GM12878 (cell line): Measurements from ENCODE around the gene NSG1. TPM values are rescaled to one million over a fixed set of nuclear protein-coding genes. Genes with fewer than 3 reads are reported as not detected.

Source experiments
- ATAC-seq: fragments of 200-7000 bp; cut with Tn5 transposase; 3 replicates; pipeline ENCODE4 v1.9.1; 2020; ENCODE audit warnings: mild to moderate bottlenecking, moderate library complexity
- BruUV-seq: library from RNA; stranded (reverse); fragments of 400-500 nt; replicated peaks from 2 replicates; lab custom pipeline; 2021; lab: Mats Ljungman, UMichigan
- CTCF ChIA-PET: fragments of 300-600 bp; sonication (Branson Sonifier 250); formaldehyde crosslinking; extraction: SDS; loops from one replicate; lab custom pipeline; 2021; ENCODE audit warnings: inconsistent platforms; lab: Yijun Ruan, JAX
- POLR2A ChIA-PET: fragments of 350-600 bp; formaldehyde crosslinking; extraction: SDS; loops from one replicate; lab custom pipeline; 2021; ENCODE audit warnings: inconsistent platforms; lab: Charles Lee
- RAD21 ChIA-PET: fragments of 300-600 bp; sonication (Branson Sonifier 250); formaldehyde crosslinking; loops from one replicate; lab custom pipeline; 2023; ENCODE audit warnings: antibody characterized with exemption; ENCODE audit not compliant: unreplicated experiment; lab: Charles Lee
- SMC1A ChIA-PET: fragments of 300-600 bp; sonication (Branson Sonifier 250); formaldehyde crosslinking; loops from one replicate; lab custom pipeline; 2023; ENCODE audit not compliant: unreplicated experiment, uncharacterized antibody; lab: Charles Lee
- DNase-seq: peaks from one replicate; pipeline ENCODE4 v3.0.0-alpha.2; 2011; ENCODE audit warnings: low read depth, low spot score
- FAIRE-seq: peaks from 3 replicates; lab custom pipeline; 2011; peaks lifted over from hg19 to GRCh38; lab: Jason Lieb, UNC
- H2AFZ ChIP-seq: 2 replicates; pipeline ENCODE4 v1.6.0; 2011; ENCODE audit warnings: low read depth, low read length, control low read depth; ENCODE audit not compliant: control insufficient read depth
- H3K27ac ChIP-seq: 2 replicates; pipeline ENCODE4 v1.5.1; 2011; ENCODE audit warnings: control low read depth; ENCODE audit not compliant: control insufficient read depth, insufficient read depth
- H3K27me3 ChIP-seq, 2 experiments: replicated peaks in 1 of 2; 2 replicates each; pipeline versions ENCODE4 v1.6.0 to v1.6.1; 2011; ENCODE audit warnings: low read length in 1 of 2; ENCODE audit not compliant: control insufficient read depth in 2 of 2, insufficient read depth in 2 of 2
- H3K36me3 ChIP-seq, 2 experiments: 2 replicates each; pipeline ENCODE4 v1.5.1; 2011; ENCODE audit warnings: low read length in 1 of 2; ENCODE audit not compliant: control insufficient read depth in 2 of 2, insufficient read depth in 2 of 2
- H3K4me1 ChIP-seq: 2 replicates; pipeline ENCODE4 v1.6.1; 2011; ENCODE audit warnings: mild to moderate bottlenecking, low read length, moderate library complexity, mixed read lengths; ENCODE audit not compliant: control insufficient read depth, insufficient read depth
- H3K4me2 ChIP-seq: 2 replicates; pipeline ENCODE4 v1.6.0; 2011; ENCODE audit warnings: control low read depth; ENCODE audit not compliant: control insufficient read depth, insufficient read depth
- H3K4me3 ChIP-seq: fragments of 200-600 bp; sonication (generic); 2 replicates; pipeline ENCODE4 v1.5.1; 2016
- H3K79me2 ChIP-seq: 2 replicates; pipeline ENCODE4 v1.6.0; 2011; ENCODE audit warnings: low read length; ENCODE audit not compliant: control insufficient read depth, insufficient read depth
- H3K9ac ChIP-seq: 2 replicates; pipeline ENCODE4 v1.8.0; 2011; ENCODE audit warnings: low read length, control low read depth, mixed read lengths; ENCODE audit not compliant: control insufficient read depth, insufficient read depth
- H3K9me3 ChIP-seq: replicated peaks from 3 replicates; pipeline ENCODE4 v1.5.1; 2011; ENCODE audit warnings: mild to moderate bottlenecking, low read length; ENCODE audit not compliant: control insufficient read depth, insufficient read depth
- H4K20me1 ChIP-seq: 2 replicates; pipeline ENCODE4 v1.6.0; 2011; ENCODE audit not compliant: control insufficient read depth, insufficient read depth
- BHLHE40 ChIP-seq, 2 experiments: fragments of 450-650 bp in 1 of 2; IDR thresholded peaks; 2 replicates each; pipeline ENCODE4 v1.6.1; 2011 to 2017; ENCODE audit warnings: low read depth in 2 of 2, borderline replicate concordance in 1 of 2, improper control_type of control experiment in 1 of 2, low read length in 1 of 2, mild to moderate bottlenecking in 1 of 2
- CBX5 ChIP-seq: sonication (generic); IDR thresholded peaks from 2 replicates; pipeline ENCODE4 v1.6.1; 2016; ENCODE audit warnings: low read depth, moderate library complexity, mild to moderate bottlenecking, inconsistent platforms
- GABPA ChIP-seq: IDR thresholded peaks from 2 replicates; pipeline ENCODE4 v1.6.1; 2014; ENCODE audit warnings: antibody characterized with exemption, low read depth, mild to moderate bottlenecking, inconsistent platforms
- HCFC1 ChIP-seq: fragments of 150-350 bp; IDR thresholded peaks from 2 replicates; pipeline ENCODE4 v1.6.1; 2014; ENCODE audit warnings: low read length
- HDGF ChIP-seq: fragments of 450-650 bp; IDR thresholded peaks from 2 replicates; pipeline ENCODE4 v1.6.1; 2016; ENCODE audit warnings: antibody characterized with exemption
- IKZF2 ChIP-seq, 2 experiments: fragments of 450-650 bp; IDR thresholded peaks; 2 replicates each; pipeline ENCODE4 v1.6.1; 2017; ENCODE audit warnings: mild to moderate bottlenecking in 2 of 2, moderate library complexity in 2 of 2
- NFYB ChIP-seq: IDR thresholded peaks from 2 replicates; pipeline ENCODE4 v1.6.1; 2011; ENCODE audit warnings: low read depth, mild to moderate bottlenecking, low read length, improper control_type of control experiment, moderate library complexity; ENCODE audit not compliant: insufficient read depth
- NRF1 ChIP-seq: conservative IDR thresholded peaks from 2 replicates; pipeline ENCODE4 v1.6.1; 2011; ENCODE audit warnings: mild to moderate bottlenecking, low read depth, low read length, improper control_type of control experiment
- PRDM15 ChIP-seq: fragments of 450-650 bp; formaldehyde crosslinking; IDR thresholded peaks from 2 replicates; pipeline ENCODE4 v1.4.0; 2020; ENCODE audit warnings: mild to moderate bottlenecking, moderate library complexity
- SIX5 ChIP-seq: IDR thresholded peaks from 2 replicates; pipeline ENCODE4 v1.6.1; 2011; ENCODE audit warnings: mild to moderate bottlenecking, low read depth, low read length, moderate library complexity; ENCODE audit not compliant: severe bottlenecking
- SRF ChIP-seq, 2 experiments: IDR thresholded peaks; 2 replicates each; pipeline ENCODE4 v1.6.1; 2011; ENCODE audit warnings: low read depth in 2 of 2, low read length in 2 of 2, mild to moderate bottlenecking in 1 of 2, moderate library complexity in 1 of 2
- TCF3 ChIP-seq: IDR thresholded peaks from 2 replicates; pipeline ENCODE4 v1.6.1; 2012; ENCODE audit warnings: low read depth, mild to moderate bottlenecking, low read length, borderline replicate concordance; ENCODE audit not compliant: insufficient read depth
- ZNF24 ChIP-seq: fragments of 450-650 bp; IDR thresholded peaks from 2 replicates; pipeline ENCODE4 v1.6.1; 2017; ENCODE audit warnings: antibody characterized with exemption, mild to moderate bottlenecking
- WGBS: methylation state at CpG from one replicate; pipeline ENCODE4 v1.1.6; 2016; ENCODE audit warnings: low lambda C conversion rate; ENCODE audit not compliant: insufficient replicate concordance, insufficient coverage; ENCODE audit errors: missing lambda C conversion rate; 5-methylcytosine and 5-hydroxymethylcytosine counted together
- in situ Hi-C: fragments of 300-500 bp; cut with MboI; formaldehyde crosslinking; loops from 9 replicates; pipeline ENCODE4 v1.14.3; 2018; ENCODE audit warnings: mixed read lengths
- intact Hi-C: fragments of 100-400 bp; cut with micrococcal nuclease; formaldehyde crosslinking; loops from one replicate; pipeline ENCODE4 v1.14.2; 2022; ENCODE audit not compliant: unreplicated experiment
- polyA plus RNA-seq, 11 experiments: library from polyadenylated mRNA; depleted of rRNA in 4 of 11; unstranded in 6 of 11; stranded (reverse) in 5 of 11; fragments of >200 nt; fragmentation: Nextera tagmentation in 4 of 11; fragmentation: Illumina TruSeq in 1 of 11; extraction: Ambion mirVana in 4 of 11; extraction: Trizol in 1 of 11; gene quantifications; 1 replicate in 1 of 11; 2 replicates in 10 of 11; pipeline versions ENCODE4 v1.2.1 to v1.2.3, GENCODE V29; 2011 to 2016; ENCODE audit warnings: inconsistent platforms in 2 of 11, missing spikeins in 2 of 11, low read depth in 1 of 11
- total RNA-seq, 4 experiments: library from RNA; depleted of rRNA in 3 of 4; stranded (reverse); fragments of >200 nt in 3 of 4; fragmentation: Illumina TruSeq in 1 of 4; extraction: Trizol in 1 of 4; gene quantifications; 2 replicates each; pipeline versions ENCODE4 v1.2.1 to v1.2.3, GENCODE V29; 2013 to 2021
- TF ChIP-seq, protein P1 (sequence below): fragments of 150-350 bp; IDR thresholded peaks from 2 replicates; pipeline ENCODE4 v1.6.1; 2016; ENCODE audit warnings: low read depth, low read length
- TF ChIP-seq, protein P2 (sequence below), 3 experiments: IDR thresholded peaks in 2 of 3; conservative IDR thresholded peaks in 1 of 3; 2 replicates each; pipeline ENCODE4 v1.5.1; 2011; ENCODE audit warnings: low read depth in 3 of 3, low read length in 3 of 3, mild to moderate bottlenecking in 3 of 3, control low read depth in 2 of 3, moderate library complexity in 2 of 3, inconsistent platforms in 1 of 3, mixed read lengths in 1 of 3; ENCODE audit not compliant: control insufficient read depth in 2 of 3, insufficient read depth in 1 of 3; ENCODE audit errors: extremely low read depth in 1 of 3

NSG1 gene
- total and polyA plus RNA-seq, 10 of the 15 experiments (the other 5 are each of a cell fraction or from before 2014, with no cell fraction given), result 0.03 to 0.19 (median 0.10) TPM; not detected in 5

DNA sequence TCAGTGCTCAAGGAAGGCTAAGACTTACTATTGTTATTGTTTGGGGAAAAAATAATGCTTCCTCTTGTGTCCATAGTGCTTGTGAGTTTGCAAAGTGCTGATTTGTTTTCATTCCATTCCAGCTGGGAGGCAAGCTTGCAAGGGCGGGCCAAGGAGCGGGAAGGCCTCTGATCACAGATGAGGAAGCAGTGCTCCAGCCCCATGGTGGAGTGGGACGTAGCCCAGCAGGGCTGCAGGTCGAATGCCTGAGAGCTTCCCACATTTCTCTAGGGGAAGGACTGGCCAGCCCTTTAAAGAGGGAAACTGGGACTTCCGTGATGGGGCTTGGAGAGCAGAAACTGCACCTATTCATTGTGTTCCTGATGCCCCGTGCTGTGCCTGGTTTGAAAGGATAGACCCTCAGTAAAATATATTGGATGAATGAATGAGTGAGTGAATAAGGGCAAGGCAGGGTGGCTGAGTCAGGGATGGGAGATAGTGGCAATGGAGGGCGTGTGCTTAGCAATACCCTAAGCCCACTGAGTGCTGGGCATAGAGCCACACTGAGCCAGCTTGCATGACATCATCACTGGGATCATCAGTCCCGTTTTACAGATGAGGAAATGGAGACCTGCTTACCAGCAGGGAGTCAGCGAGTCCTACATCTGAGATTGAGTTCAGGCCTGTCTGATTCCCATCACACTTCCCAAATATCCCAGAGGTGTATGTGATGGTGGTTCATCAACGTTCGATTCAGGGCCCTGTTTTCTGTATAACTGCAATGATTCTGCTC is 17.9 kb upstream of the NSG1 start:
- Histone ChIP-seq H3K27ac (no peak overlapping the region), H3K4me3 (no peak overlapping the region), H3K9ac (no peak overlapping the region), H4K20me1 (no peaks in the 10 kb centered on the region), H3K36me3 (no peaks in the 10 kb centered on the region), H3K4me2 (no peak overlapping the region), H3K27me3 (no peaks in the 10 kb centered on the region; a peak in 1 of 4 replicates), H3K4me1 (no peaks in the 10 kb centered on the region), H3K9me3 (no peaks in the 10 kb centered on the region; the same call in 2 of the 3 replicates), H2AFZ (no peak overlapping the region), H3K79me2 (no peaks in the 10 kb centered on the region)
- CTCF ChIA-PET, result no interaction called here
- POLR2A ChIA-PET, result no interaction called here
- RAD21 ChIA-PET, result no interaction called here
- no peak for ATAC-seq
- no TSS peak for BruUV-seq
- in situ Hi-C loops (no loop called here), intact Hi-C loops (no loop called here)
- no peak for FAIRE-seq
- no peak for DNase-seq
- SMC1A ChIA-PET, result no interaction called here
- 25% methylated on average over 11 of the region's 11 CpGs for WGBS
- TF ChIP-seq NFYB (no peak), HCFC1 (no peak), NRF1 (no peak), TCF3 (no peak), BHLHE40 (IDR thresholded peaks at IDR 0.05; ENCODE audit: borderline replicate concordance in 1 of 2, low read depth in 2 of 2, low read length in 1 of 2) (no peak), HDGF (no peak), ZNF24 (no peak), PRDM15 (CRISPR knock-in tag) (no peak), CBX5 (no peak), SIX5 (no peak), GABPA (no peak), IKZF2 (IDR thresholded peaks at IDR 0.05) (no peak), SRF (IDR thresholded peaks at IDR 0.05; ENCODE audit: low read depth in 2 of 2, low read length in 2 of 2) (no peak)
- TF ChIP-seq, protein P1, sequence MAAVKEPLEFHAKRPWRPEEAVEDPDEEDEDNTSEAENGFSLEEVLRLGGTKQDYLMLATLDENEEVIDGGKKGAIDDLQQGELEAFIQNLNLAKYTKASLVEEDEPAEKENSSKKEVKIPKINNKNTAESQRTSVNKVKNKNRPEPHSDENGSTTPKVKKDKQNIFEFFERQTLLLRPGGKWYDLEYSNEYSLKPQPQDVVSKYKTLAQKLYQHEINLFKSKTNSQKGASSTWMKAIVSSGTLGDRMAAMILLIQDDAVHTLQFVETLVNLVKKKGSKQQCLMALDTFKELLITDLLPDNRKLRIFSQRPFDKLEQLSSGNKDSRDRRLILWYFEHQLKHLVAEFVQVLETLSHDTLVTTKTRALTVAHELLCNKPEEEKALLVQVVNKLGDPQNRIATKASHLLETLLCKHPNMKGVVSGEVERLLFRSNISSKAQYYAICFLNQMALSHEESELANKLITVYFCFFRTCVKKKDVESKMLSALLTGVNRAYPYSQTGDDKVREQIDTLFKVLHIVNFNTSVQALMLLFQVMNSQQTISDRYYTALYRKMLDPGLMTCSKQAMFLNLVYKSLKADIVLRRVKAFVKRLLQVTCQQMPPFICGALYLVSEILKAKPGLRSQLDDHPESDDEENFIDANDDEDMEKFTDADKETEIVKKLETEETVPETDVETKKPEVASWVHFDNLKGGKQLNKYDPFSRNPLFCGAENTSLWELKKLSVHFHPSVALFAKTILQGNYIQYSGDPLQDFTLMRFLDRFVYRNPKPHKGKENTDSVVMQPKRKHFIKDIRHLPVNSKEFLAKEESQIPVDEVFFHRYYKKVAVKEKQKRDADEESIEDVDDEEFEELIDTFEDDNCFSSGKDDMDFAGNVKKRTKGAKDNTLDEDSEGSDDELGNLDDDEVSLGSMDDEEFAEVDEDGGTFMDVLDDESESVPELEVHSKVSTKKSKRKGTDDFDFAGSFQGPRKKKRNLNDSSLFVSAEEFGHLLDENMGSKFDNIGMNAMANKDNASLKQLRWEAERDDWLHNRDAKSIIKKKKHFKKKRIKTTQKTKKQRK, result no peak
- TF ChIP-seq, protein P2, sequence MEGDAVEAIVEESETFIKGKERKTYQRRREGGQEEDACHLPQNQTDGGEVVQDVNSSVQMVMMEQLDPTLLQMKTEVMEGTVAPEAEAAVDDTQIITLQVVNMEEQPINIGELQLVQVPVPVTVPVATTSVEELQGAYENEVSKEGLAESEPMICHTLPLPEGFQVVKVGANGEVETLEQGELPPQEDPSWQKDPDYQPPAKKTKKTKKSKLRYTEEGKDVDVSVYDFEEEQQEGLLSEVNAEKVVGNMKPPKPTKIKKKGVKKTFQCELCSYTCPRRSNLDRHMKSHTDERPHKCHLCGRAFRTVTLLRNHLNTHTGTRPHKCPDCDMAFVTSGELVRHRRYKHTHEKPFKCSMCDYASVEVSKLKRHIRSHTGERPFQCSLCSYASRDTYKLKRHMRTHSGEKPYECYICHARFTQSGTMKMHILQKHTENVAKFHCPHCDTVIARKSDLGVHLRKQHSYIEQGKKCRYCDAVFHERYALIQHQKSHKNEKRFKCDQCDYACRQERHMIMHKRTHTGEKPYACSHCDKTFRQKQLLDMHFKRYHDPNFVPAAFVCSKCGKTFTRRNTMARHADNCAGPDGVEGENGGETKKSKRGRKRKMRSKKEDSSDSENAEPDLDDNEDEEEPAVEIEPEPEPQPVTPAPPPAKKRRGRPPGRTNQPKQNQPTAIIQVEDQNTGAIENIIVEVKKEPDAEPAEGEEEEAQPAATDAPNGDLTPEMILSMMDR (IDR thresholded peaks at IDR 0.05 in 2 of 3, conservative IDR thresholded peaks at IDR 0.05 in 1 of 3; ENCODE audit: control insufficient read depth in 2 of 3, extremely low read depth in 1 of 3, insufficient read depth in 1 of 3, low read depth in 3 of 3, low read length in 3 of 3), result no peak
